Astrocyte (in vitro differentiated cells and primary cell): ENCODE results near the gene HYLS1. TPM values are rescaled to one million over a fixed set of nuclear protein-coding genes. Genes with fewer than 3 reads are reported as not detected.

Source experiments
- DNase-seq: peaks from one replicate; pipeline ENCODE4 v3.0.0-alpha.2; 2010; ENCODE audit warnings: low read depth
- FAIRE-seq: peaks from 2 replicates; lab custom pipeline; 2011; peaks lifted over from hg19 to GRCh38; lab: Jason Lieb, UNC
- H2AFZ ChIP-seq: 2 replicates; pipeline ENCODE4 v1.6.0; 2012; ENCODE audit warnings: low read depth, low read length, inconsistent platforms
- H3K27ac ChIP-seq: 2 replicates; pipeline ENCODE4 v1.5.1; 2011; ENCODE audit warnings: low read depth, low read length, inconsistent platforms
- H3K27me3 ChIP-seq: 2 replicates; pipeline ENCODE4 v1.6.0; 2011; ENCODE audit warnings: low read length, inconsistent platforms; ENCODE audit not compliant: insufficient read depth
- H3K36me3 ChIP-seq: 2 replicates; pipeline ENCODE4 v1.5.1; 2011; ENCODE audit warnings: low read length, inconsistent platforms; ENCODE audit not compliant: insufficient read depth
- H3K4me1 ChIP-seq: 2 replicates; pipeline ENCODE4 v1.5.1; 2011; ENCODE audit warnings: low read length, inconsistent platforms; ENCODE audit not compliant: insufficient read depth
- H3K4me2 ChIP-seq: 2 replicates; pipeline ENCODE4 v1.6.0; 2012; ENCODE audit warnings: low read length, inconsistent platforms
- H3K4me3 ChIP-seq: 2 replicates; pipeline ENCODE4 v1.5.1; 2011; ENCODE audit warnings: low read depth, mild to moderate bottlenecking, low read length, inconsistent platforms; ENCODE audit not compliant: insufficient read depth
- H3K79me2 ChIP-seq: 2 replicates; pipeline ENCODE4 v1.6.0; 2012; ENCODE audit warnings: mild to moderate bottlenecking, low read length, inconsistent platforms; ENCODE audit not compliant: insufficient read depth
- H3K9ac ChIP-seq: 2 replicates; pipeline ENCODE4 v1.6.0; 2012; ENCODE audit warnings: mild to moderate bottlenecking, low read length, inconsistent platforms
- H3K9me3 ChIP-seq: 2 replicates; pipeline ENCODE4 v1.5.1; 2012; ENCODE audit warnings: low read depth, mild to moderate bottlenecking, low read length, inconsistent platforms; ENCODE audit not compliant: insufficient read depth
- H4K20me1 ChIP-seq: 2 replicates; pipeline ENCODE4 v1.6.0; 2012; ENCODE audit warnings: low read length, inconsistent platforms; ENCODE audit not compliant: insufficient read depth
- H3K27ac Mint-ChIP-seq: one replicate; pipeline ENCODE4 v1.8.0; 2021; ENCODE audit warnings: mild to moderate bottlenecking, mixed read lengths; ENCODE audit not compliant: unreplicated experiment
- H3K27me3 Mint-ChIP-seq: one replicate; pipeline ENCODE4 v1.8.0; 2021; ENCODE audit warnings: low read depth, mixed read lengths; ENCODE audit not compliant: unreplicated experiment
- H3K36me3 Mint-ChIP-seq: one replicate; pipeline ENCODE4 v1.8.0; 2021; ENCODE audit warnings: low read depth, mixed read lengths; ENCODE audit not compliant: unreplicated experiment
- H3K4me1 Mint-ChIP-seq: one replicate; pipeline ENCODE4 v1.8.0; 2021; ENCODE audit warnings: low read depth, mixed read lengths; ENCODE audit not compliant: unreplicated experiment
- H3K4me3 Mint-ChIP-seq: one replicate; pipeline ENCODE4 v1.8.0; 2021; ENCODE audit warnings: mild to moderate bottlenecking, moderate library complexity, mixed read lengths; ENCODE audit not compliant: unreplicated experiment
- H3K9me3 Mint-ChIP-seq: one replicate; pipeline ENCODE4 v1.8.0; 2021; ENCODE audit warnings: mild to moderate bottlenecking, mixed read lengths; ENCODE audit not compliant: unreplicated experiment
- EZH2 ChIP-seq: IDR thresholded peaks from 2 replicates; pipeline ENCODE4 v1.6.1; 2012; ENCODE audit warnings: mild to moderate bottlenecking, low read length, inconsistent platforms; ENCODE audit not compliant: insufficient read depth
- total RNA-seq: library from RNA; stranded (reverse); gene quantifications from 2 replicates; pipeline ENCODE4 v1.2.1, GENCODE V29; 2021
- TF ChIP-seq, protein P1 (sequence below): IDR thresholded peaks from 2 replicates; pipeline ENCODE4 v1.5.1; 2011; ENCODE audit warnings: low read depth, mild to moderate bottlenecking, inconsistent platforms, low read length, moderate library complexity; ENCODE audit not compliant: insufficient read depth

Gene HYLS1
- total RNA-seq, 1 donor from 2014 or later, result 3.2 TPM

GRCh38 chr11:125918140-125918840 lies 30.8 kb downstream of the HYLS1 start:
- H3K36me3 ChIP-seq, result no peaks in the 10 kb centered on the region
- no peaks in the 10 kb centered on the region for H3K9me3 ChIP-seq
- no peaks in the 10 kb centered on the region for H3K4me1 ChIP-seq
- H3K27ac ChIP-seq, result no peak overlapping the region
- Mint-ChIP-seq H3K27ac (no peak overlapping the region), H3K27me3 (peaks cover 19% of the 10 kb centered on the region), H3K9me3 (no peaks in the 10 kb centered on the region), H3K4me1 (no peaks in the 10 kb centered on the region), H3K4me3 (no peak overlapping the region), H3K36me3 (no peaks in the 10 kb centered on the region)
- no peak overlapping the region for H3K4me3 ChIP-seq
- TF ChIP-seq, protein P1, sequence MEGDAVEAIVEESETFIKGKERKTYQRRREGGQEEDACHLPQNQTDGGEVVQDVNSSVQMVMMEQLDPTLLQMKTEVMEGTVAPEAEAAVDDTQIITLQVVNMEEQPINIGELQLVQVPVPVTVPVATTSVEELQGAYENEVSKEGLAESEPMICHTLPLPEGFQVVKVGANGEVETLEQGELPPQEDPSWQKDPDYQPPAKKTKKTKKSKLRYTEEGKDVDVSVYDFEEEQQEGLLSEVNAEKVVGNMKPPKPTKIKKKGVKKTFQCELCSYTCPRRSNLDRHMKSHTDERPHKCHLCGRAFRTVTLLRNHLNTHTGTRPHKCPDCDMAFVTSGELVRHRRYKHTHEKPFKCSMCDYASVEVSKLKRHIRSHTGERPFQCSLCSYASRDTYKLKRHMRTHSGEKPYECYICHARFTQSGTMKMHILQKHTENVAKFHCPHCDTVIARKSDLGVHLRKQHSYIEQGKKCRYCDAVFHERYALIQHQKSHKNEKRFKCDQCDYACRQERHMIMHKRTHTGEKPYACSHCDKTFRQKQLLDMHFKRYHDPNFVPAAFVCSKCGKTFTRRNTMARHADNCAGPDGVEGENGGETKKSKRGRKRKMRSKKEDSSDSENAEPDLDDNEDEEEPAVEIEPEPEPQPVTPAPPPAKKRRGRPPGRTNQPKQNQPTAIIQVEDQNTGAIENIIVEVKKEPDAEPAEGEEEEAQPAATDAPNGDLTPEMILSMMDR, result no peak
- TF ChIP-seq EZH2, result no peak
- DNase-seq, result no peak
- no peak for FAIRE-seq
- peaks cover 22% of the 10 kb centered on the region for H3K27me3 ChIP-seq
- H3K4me2 ChIP-seq, result no peak overlapping the region
- no peaks in the 10 kb centered on the region for H3K79me2 ChIP-seq
- H3K9ac ChIP-seq, result no peak overlapping the region
- no peaks in the 10 kb centered on the region for H4K20me1 ChIP-seq
- H2AFZ ChIP-seq, result no peak overlapping the region

- Histone ChIP-seq H3K9ac (no peak overlapping the region), H3K4me2 (no peak overlapping the region), H3K27ac (no peak overlapping the region), H4K20me1 (no peaks in the 10 kb centered on the region), H3K4me1 (no peaks in the 10 kb centered on the region), H3K79me2 (no peaks in the 10 kb centered on the region), H3K27me3 (peaks cover 15% of the 10 kb centered on the region), H3K4me3 (no peak overlapping the region), H3K9me3 (no peaks in the 10 kb centered on the region), H3K36me3 (no peaks in the 10 kb centered on the region), H2AFZ (no peak overlapping the region)
- Mint-ChIP-seq H3K36me3 (no peaks in the 10 kb centered on the region), H3K4me1 (peaks cover 4% of the 10 kb centered on the region), H3K27me3 (peaks cover 17% of the 10 kb centered on the region), H3K4me3 (no peak overlapping the region), H3K9me3 (no peaks in the 10 kb centered on the region), H3K27ac (no peak overlapping the region)
- no peak for DNase-seq
- no peak for TF ChIP-seq EZH2
- TF ChIP-seq, protein P1, result no peak
- no peak for FAIRE-seq
These were observed 33.6 kb downstream of the HYLS1 start for GRCh38 chr11:125921042-125921441.

DNA sequence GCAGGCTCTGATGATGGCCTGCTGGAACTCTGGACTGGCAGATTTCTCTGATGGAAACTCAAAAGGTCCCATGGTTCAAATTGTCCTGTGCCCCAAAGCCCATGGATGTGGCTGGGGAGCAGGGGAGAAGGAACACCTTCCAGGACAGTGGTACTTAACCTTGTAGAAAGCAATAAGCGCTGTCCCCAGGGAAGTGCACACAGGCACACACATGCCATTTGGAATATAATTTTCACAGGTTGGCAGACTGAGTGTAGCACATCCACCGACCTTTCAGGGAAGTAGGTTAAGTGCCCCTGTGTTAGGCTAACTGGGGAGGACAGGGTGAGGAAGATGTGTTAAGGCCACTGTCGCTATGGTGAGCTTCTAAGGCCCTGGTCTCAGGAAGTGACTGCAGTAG lies 34.7 kb downstream of the HYLS1 start:
- TF ChIP-seq, protein P1, result no peak
- TF ChIP-seq EZH2, result no peak
- Histone ChIP-seq H3K36me3 (no peaks in the 10 kb centered on the region), H3K4me2 (no peak overlapping the region), H3K27me3 (peaks cover 7% of the 10 kb centered on the region), H3K4me1 (no peaks in the 10 kb centered on the region), H3K79me2 (no peaks in the 10 kb centered on the region), H2AFZ (no peak overlapping the region), H3K27ac (no peak overlapping the region), H3K4me3 (no peak overlapping the region), H4K20me1 (no peaks in the 10 kb centered on the region), H3K9ac (no peak overlapping the region), H3K9me3 (no peaks in the 10 kb centered on the region)
- Mint-ChIP-seq H3K36me3 (no peaks in the 10 kb centered on the region), H3K4me1 (peaks cover 4% of the 10 kb centered on the region), H3K27me3 (peaks cover 17% of the 10 kb centered on the region), H3K4me3 (no peak overlapping the region), H3K27ac (no peak overlapping the region), H3K9me3 (no peaks in the 10 kb centered on the region)
- DNase-seq (no peak), FAIRE-seq (no peak)
